GM18511 (cell line): ENCODE results near the gene TTLL7.
"Not testable (repeated sequence)": the region's sequence is repeated elsewhere in the genome, so short reads cannot be mapped to it uniquely, and the experiment has no call there.

Experiments used
- ATAC-seq: cut with Tn5 transposase; IDR thresholded peaks from one replicate; pipeline ENCODE4 v1.9.1; 2021; ENCODE audit warnings: mild to moderate bottlenecking, moderate library complexity; ENCODE audit not compliant: unreplicated experiment

The TTLL7 gene

DNA sequence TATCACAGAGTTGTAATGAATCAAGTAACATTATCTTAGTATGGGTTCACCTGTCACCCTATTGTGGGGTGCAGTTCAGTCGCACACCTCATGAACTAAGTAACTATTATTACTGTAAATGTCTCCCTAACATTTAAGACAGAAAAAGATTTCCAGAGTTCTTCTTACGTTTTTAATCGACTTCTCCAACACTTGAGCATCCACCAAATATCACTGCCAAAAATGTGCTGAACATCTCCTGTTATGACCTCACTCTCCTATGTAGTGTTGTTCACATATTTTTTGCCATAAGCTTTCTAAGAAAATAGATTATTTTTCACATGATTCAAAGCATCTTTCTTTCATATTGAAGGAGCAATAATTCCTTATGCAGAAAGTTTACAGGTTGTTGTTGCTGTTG lies 1.3 kb downstream of the TTLL7 start:
- no peak for ATAC-seq

DNA sequence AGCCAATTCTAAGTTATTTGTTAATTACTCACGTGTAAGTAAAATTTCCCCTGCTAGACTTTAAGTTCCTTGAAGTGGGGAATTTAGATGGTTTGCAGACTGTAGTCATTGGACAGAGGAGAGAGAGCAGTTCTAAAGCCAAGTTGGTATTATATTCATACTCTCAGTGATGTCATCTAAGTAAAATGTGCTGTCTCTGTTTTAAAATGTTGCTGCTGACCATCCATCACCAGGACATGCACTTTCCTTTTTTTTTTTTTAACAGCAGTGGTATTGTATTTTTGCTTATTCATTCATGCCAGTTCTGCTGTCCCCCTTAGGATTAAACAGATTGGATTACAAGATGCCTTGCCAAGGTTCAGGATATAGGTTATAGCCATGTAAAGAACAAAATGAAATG lies 2.3 kb downstream of the TTLL7 start:
- no peak for ATAC-seq

DNA sequence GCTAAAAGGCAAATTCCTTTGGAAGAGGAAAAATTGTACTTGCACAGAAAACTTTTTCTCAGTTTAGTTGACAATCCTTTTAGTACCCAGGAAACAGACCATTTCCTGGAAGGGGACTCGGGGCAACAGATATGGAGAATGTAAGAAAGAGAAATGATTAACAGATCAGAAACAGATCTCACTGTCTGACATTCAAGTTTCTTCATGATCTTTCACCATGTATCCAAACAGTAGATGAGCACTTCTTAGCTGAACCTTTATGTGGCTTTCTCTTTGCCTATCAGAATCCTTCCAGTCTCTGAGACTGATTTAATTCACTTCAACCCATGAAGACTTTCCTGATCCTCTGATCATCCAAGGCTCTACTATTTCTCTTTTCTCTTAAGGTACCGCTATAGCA lies 2.7 kb downstream of the TTLL7 start:
- ATAC-seq, result no peak

GRCh38 chr1:83995649-83996048 lies 3.3 kb downstream of the TTLL7 start:
- no peak for ATAC-seq

- no peak for ATAC-seq
Observed at GRCh38 chr1:83994111-83994510, 4.8 kb downstream of the TTLL7 start.

DNA sequence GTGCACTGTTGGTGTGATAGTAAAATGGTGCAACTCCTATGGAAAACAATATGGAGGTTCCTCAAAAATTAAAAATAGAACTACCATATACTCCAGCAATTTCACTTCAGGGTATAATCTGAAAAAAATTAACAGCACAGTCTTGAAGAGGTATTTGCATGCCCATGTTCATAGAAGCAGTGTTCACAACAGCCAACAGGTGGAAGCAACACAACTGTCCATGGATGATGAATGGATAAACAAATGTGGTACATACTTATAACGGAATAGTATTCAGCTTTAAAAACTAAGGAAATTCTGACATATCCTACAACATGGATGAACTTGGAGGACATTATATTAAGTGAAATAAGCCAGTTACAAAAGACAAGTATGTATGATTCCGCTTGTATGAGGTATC lies 8.2 kb downstream of the TTLL7 start:
- ATAC-seq, result no peak

DNA sequence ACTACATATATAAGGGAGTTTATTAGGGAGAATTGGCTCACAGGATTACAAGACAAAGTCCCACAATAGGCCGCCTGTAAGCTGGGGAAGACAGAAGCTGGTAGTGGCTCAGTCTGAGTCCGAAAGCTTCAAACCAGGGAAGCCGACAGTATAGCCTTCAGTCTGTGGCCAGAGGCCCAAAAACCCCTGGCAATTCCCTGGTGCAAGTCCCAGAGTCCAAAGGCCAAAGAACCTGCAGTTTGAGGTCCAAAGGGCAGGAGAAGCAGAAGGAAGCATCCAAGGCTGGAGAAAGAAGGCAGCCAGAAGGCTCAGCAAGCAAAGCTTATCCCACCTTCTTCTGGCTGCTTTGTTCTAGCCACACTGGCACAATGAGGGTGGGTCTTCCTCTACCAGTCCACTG lies 13.9 kb downstream of the TTLL7 start:
- ATAC-seq, result no peak

DNA sequence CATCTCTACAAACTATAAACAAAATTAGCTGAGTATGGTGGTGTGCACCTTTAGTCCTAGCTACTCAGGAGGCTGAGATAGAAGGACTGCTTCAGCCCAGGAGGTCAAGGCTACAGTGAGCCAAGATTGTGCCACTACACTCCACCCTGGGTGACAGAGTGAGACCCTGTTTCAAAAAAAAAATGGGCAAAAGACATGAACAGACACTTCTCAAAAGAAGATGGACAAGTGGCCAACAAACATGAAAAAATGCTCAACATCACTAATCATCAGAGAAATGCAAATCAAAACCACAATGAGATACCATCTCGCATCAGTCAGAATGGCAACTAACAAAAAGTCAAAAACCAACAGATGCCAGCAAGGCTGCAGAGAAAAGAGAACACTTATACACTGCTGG lies 15.0 kb downstream of the TTLL7 start:
- not testable (repeated sequence) for ATAC-seq

GRCh38 chr1:83978056-83978455 lies 20.9 kb downstream of the TTLL7 start:
- no peak for ATAC-seq

DNA sequence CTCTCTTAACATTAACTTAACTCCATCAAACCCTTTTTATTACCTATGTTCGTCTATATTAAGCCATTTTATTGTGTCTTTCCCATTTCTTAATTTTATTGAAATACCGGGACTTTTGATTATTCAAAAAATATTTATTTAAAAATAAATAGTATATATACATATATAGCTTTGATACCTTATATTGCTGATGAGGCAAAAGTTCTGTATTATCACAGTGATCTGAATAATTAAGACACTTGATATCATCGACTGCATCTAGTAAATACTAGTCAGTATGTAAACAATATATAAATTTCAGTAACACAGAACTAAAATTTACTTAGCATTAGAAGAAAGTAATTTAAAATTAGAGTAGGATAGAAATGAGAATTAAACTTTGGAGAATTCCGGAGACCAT lies 22.0 kb downstream of the TTLL7 start:
- no peak for ATAC-seq

DNA sequence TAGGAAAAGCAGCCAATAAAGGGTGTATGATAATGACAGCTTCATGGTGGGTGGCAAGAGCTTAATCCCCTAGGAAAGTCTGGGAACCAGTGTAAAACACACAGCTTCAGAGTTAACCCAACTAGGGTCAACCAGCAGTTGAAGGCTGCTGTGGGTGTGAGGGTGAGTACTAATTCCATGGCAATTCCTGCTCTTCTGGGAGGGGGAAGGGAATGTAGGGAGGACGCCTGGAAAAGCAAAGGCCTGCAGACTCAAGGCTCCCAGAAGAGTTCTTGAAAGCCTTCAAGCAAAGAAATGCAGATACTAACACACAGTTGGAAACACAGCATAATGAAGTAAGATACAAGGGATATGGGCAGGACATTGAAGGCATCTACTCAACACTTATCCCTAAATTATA lies 28.1 kb downstream of the TTLL7 start:
- no peak for ATAC-seq

DNA sequence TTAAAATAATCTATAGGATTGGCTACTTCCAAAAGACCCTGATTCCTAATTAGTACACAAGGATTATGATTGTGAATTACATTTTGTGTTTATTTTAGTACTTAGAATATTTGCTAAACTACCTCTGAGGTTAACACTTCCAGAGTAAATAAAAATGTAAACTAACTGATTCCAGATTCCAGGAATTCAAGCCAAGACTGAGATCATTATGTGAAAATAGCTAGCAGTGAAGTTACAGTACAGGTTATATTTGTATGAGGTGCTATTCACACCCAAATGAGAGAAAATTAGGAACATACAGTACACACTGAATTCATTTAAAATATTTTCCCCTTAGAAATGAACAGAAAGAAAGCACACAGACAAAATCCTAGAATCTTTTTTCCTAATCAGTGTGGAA lies 28.8 kb downstream of the TTLL7 start:
- ATAC-seq, result no peak

GRCh38 chr1:83967336-83967735 lies 31.6 kb downstream of the TTLL7 start:
- no peak for ATAC-seq

GRCh38 chr1:83964153-83964552 lies 34.8 kb downstream of the TTLL7 start:
- ATAC-seq, result no peak

- no peak for ATAC-seq
Observed at GRCh38 chr1:83961571-83962295, 37.2 kb downstream of the TTLL7 start.

- ATAC-seq, result no peak
Observed at GRCh38 chr1:83960669-83961277, 38.2 kb downstream of the TTLL7 start.

- ATAC-seq, result no peak
Observed at GRCh38 chr1:83959824-83960498, 39.0 kb downstream of the TTLL7 start.

DNA sequence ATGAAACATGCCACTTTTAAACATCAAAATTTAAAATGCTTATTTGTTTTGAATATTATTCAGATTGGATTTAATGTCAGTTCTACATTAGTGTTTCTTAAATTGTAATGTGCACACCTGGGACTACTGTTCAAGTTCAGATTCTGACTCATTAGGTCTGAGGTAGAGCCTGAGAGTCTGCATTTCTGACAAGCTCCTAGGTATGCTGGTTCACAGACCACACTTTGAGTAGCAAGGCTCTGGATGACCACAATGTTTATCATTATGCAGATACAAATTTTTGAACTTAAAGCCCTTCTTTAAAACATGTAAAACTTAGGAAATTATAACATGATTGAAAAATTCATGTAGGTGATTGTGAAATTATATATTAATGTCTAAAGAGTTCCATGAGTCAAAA lies 40.2 kb downstream of the TTLL7 start:
- ATAC-seq, result no peak

GRCh38 chr1:83954166-83954823 lies 44.6 kb downstream of the TTLL7 start:
- no peak for ATAC-seq

- no peak for ATAC-seq
Observed at GRCh38 chr1:83950106-83950661, 48.7 kb downstream of the TTLL7 start.

- ATAC-seq, result no peak
Observed at GRCh38 chr1:83942914-83943313, 56.0 kb downstream of the TTLL7 start.
